ENCODE results near the gene CPZ. TPM values are rescaled to one million over a fixed set of nuclear protein-coding genes. Genes with fewer than 3 reads are reported as not detected.

The CPZ gene
- total RNA-seq, 1 donor from 2014 or later = not detected

- Mint-ChIP-seq H3K27ac (no peak overlapping the region), H3K4me1 (peaks cover 18% of the 10 kb centered on the region), H3K36me3 (no peaks in the 10 kb centered on the region), H3K27me3 (ENCODE audit: insufficient read depth, low read depth) (peaks cover 15% of the 10 kb centered on the region), H3K4me3 (peak overlapping the region; percentile 18), H3K9me3 (no peaks in the 10 kb centered on the region)
- Histone ChIP-seq H3K4me3 (no peak overlapping the region), H4K20me1 (ENCODE audit: low read depth) (peaks cover 7% of the 10 kb centered on the region), H3K79me2 (ENCODE audit: low read depth) (no peaks in the 10 kb centered on the region), H3K4me1 (peaks cover under 1% of the 10 kb centered on the region), H3K9ac (no peak overlapping the region), H2AFZ (replicated peaks) (no peak overlapping the region), H3K27me3 (peaks cover 6% of the 10 kb centered on the region), H3K36me3 (no peaks in the 10 kb centered on the region), H3F3A (ENCODE audit: low read depth) (peaks cover 2% of the 10 kb centered on the region), H3K4me2 (no peak overlapping the region), H3K9me3 (ENCODE audit: low read depth) (no peaks in the 10 kb centered on the region), H3K27ac (no peak overlapping the region)
- TF ChIP-seq EZH2 (IDR thresholded peaks at IDR 0.05) (no peak), CTCF (IDR thresholded peaks at IDR 0.05) (no peak), EZH2phosphoT487 (IDR thresholded peaks at IDR 0.05) (no peak)
- no peak for DNase-seq (ENCODE audit: low spot score)
Observed at GRCh38 chr4:8598391-8599090, 6.0 kb downstream of the CPZ start.

- Histone ChIP-seq H3K9ac (no peak overlapping the region), H3K4me1 (no peaks in the 10 kb centered on the region), H3K27ac (no peak overlapping the region), H3K9me3 (ENCODE audit: low read depth) (no peaks in the 10 kb centered on the region), H4K20me1 (ENCODE audit: low read depth) (peaks cover 2% of the 10 kb centered on the region), H3K79me2 (ENCODE audit: low read depth) (no peaks in the 10 kb centered on the region), H3K27me3 (peaks cover 1% of the 10 kb centered on the region), H3F3A (ENCODE audit: low read depth) (no peaks in the 10 kb centered on the region), H3K4me3 (no peak overlapping the region), H3K36me3 (no peaks in the 10 kb centered on the region), H2AFZ (replicated peaks) (no peak overlapping the region), H3K4me2 (no peak overlapping the region)
- H3K4me1 Mint-ChIP-seq = peaks cover 13% of the 10 kb centered on the region
- no peaks in the 10 kb centered on the region for H3K36me3 Mint-ChIP-seq
- no peak overlapping the region for H3K4me3 Mint-ChIP-seq
- TF ChIP-seq EZH2phosphoT487 (IDR thresholded peaks at IDR 0.05) (no peak), EZH2 (IDR thresholded peaks at IDR 0.05) (no peak), CTCF (IDR thresholded peaks at IDR 0.05) (no peak)
- no peak for DNase-seq (ENCODE audit: low spot score)
- no peaks in the 10 kb centered on the region for H3K9me3 Mint-ChIP-seq
- peaks cover 10% of the 10 kb centered on the region for H3K27me3 Mint-ChIP-seq (ENCODE audit: insufficient read depth, low read depth)
- H3K27ac Mint-ChIP-seq = peak overlapping the region; percentile 57
Observed at GRCh38 chr4:8599091-8599460, 6.5 kb downstream of the CPZ start.

GRCh38 chr4:8599657-8600056, 7.1 kb downstream of the CPZ start:
- H3K4me3 Mint-ChIP-seq = no peak overlapping the region

More at GRCh38 chr4:8599657-8600056, 7.1 kb downstream of the CPZ start:
- Histone ChIP-seq H3K4me3 (no peak overlapping the region), H3K27me3 (no peaks in the 10 kb centered on the region), H4K20me1 (ENCODE audit: low read depth) (no peaks in the 10 kb centered on the region), H3K27ac (no peak overlapping the region), H2AFZ (replicated peaks) (no peak overlapping the region), H3K9me3 (ENCODE audit: low read depth) (no peaks in the 10 kb centered on the region), H3K36me3 (no peaks in the 10 kb centered on the region), H3K9ac (no peak overlapping the region), H3K4me1 (no peaks in the 10 kb centered on the region), H3F3A (ENCODE audit: low read depth) (no peaks in the 10 kb centered on the region), H3K4me2 (no peak overlapping the region), H3K79me2 (ENCODE audit: low read depth) (no peaks in the 10 kb centered on the region)
- H3K4me1 Mint-ChIP-seq = peaks cover 8% of the 10 kb centered on the region
- TF ChIP-seq CTCF (IDR thresholded peaks at IDR 0.05) (no peak), EZH2 (IDR thresholded peaks at IDR 0.05) (no peak), EZH2phosphoT487 (IDR thresholded peaks at IDR 0.05) (no peak)
- no peaks in the 10 kb centered on the region for H3K9me3 Mint-ChIP-seq
- no peak overlapping the region for H3K27ac Mint-ChIP-seq
- H3K36me3 Mint-ChIP-seq = no peaks in the 10 kb centered on the region
- peaks cover 8% of the 10 kb centered on the region for H3K27me3 Mint-ChIP-seq (ENCODE audit: insufficient read depth, low read depth)
- DNase-seq (ENCODE audit: low spot score) = no peak
